Fibroblast of mammary gland (primary cell): ENCODE results near the gene ARHGEF10L.

ENCODE experiments used
- DNase-seq: peaks from one replicate; pipeline ENCODE4 v3.0.0-alpha.2; 2010; ENCODE audit warnings: low read depth
- H3K4me3 ChIP-seq: 2 replicates; pipeline ENCODE4 v1.5.1; 2011; ENCODE audit warnings: low read depth, mild to moderate bottlenecking, low read length, moderate library complexity; ENCODE audit not compliant: control insufficient read depth
- CTCF ChIP-seq: conservative IDR thresholded peaks from 2 replicates; pipeline ENCODE4 v1.5.1; 2011; ENCODE audit warnings: low read depth, low read length, inconsistent platforms; ENCODE audit not compliant: control insufficient read depth, insufficient read depth

ARHGEF10L gene

GRCh38 chr1:17668624-17669175, 129.2 kb downstream of the ARHGEF10L start:
- no peak for TF ChIP-seq CTCF
- H3K4me3 ChIP-seq, result no peak overlapping the region
- no peak for DNase-seq

GRCh38 chr1:17669305-17669704, 129.8 kb downstream of the ARHGEF10L start:
- DNase-seq, result no peak
- no peak overlapping the region for H3K4me3 ChIP-seq
- no peak for TF ChIP-seq CTCF

- no peak for TF ChIP-seq CTCF
- no peak for DNase-seq
- no peak overlapping the region for H3K4me3 ChIP-seq
Measured at GRCh38 chr1:17669866-17670451, 130.5 kb downstream of the ARHGEF10L start.

- H3K4me3 ChIP-seq, result no peak overlapping the region
- DNase-seq, result no peak
- TF ChIP-seq CTCF, result no peak
Measured at GRCh38 chr1:17670587-17671313, 131.3 kb downstream of the ARHGEF10L start.

GRCh38 chr1:17671314-17671705, 131.8 kb downstream of the ARHGEF10L start:
- H3K4me3 ChIP-seq, result no peak overlapping the region
- TF ChIP-seq CTCF, result no peak
- no peak for DNase-seq

GRCh38 chr1:17671741-17672140, 132.2 kb downstream of the ARHGEF10L start:
- TF ChIP-seq CTCF, result no peak
- no peak for DNase-seq
- H3K4me3 ChIP-seq, result no peak overlapping the region
